Suprapubic skin (tissue), 3 donors: ENCODE data around the gene AMH.

Experiments used
- CTCF ChIP-seq, 2 donors: fragments of 200-600 bp in 1 of 2; fragments of 450-650 bp in 1 of 2; sonication (generic) in 1 of 2; IDR thresholded peaks; one replicate each; pipeline ENCODE4 v1.5.1; 2016 to 2019; ENCODE audit warnings: antibody characterized with exemption in 2 of 2, mild to moderate bottlenecking in 1 of 2, moderate library complexity in 1 of 2
- POLR2A ChIP-seq, 2 donors: fragments of 450-650 bp; IDR thresholded peaks; one replicate each; pipeline ENCODE4 v1.6.1; 2017; ENCODE audit warnings: antibody characterized with exemption in 2 of 2, mild to moderate bottlenecking in 2 of 2, moderate library complexity in 2 of 2

- TF ChIP-seq CTCF (IDR thresholded peaks at IDR 0.05), result no peak
- no peak for TF ChIP-seq POLR2A (IDR thresholded peaks at IDR 0.05)
Observed at GRCh38 chr19:2268861-2269243, 19.7 kb downstream of the AMH start.
